Effector memory CD4-positive, alpha-beta T cell (primary cell): ENCODE results near the gene KLHL33.

Experiments used
- DNase-seq, 3 donors: peaks; one replicate each; pipeline ENCODE4 v3.0.0-alpha.2; 2020
- H3K27ac ChIP-seq: 2 replicates; pipeline ENCODE4 v1.7.0; 2013; ENCODE audit warnings: mild to moderate bottlenecking, low read length, moderate library complexity; ENCODE audit not compliant: insufficient read depth, poor library complexity, severe bottlenecking
- H3K27me3 ChIP-seq: replicated peaks from 2 replicates; pipeline ENCODE4 v1.7.0; 2013; ENCODE audit warnings: mild to moderate bottlenecking, low read length; ENCODE audit not compliant: insufficient read depth, control insufficient read depth, poor library complexity, severe bottlenecking
- H3K36me3 ChIP-seq: 2 replicates; pipeline ENCODE4 v1.7.0; 2013; ENCODE audit warnings: mild to moderate bottlenecking, low read length, moderate library complexity; ENCODE audit not compliant: control insufficient read depth, insufficient read depth
- H3K4me1 ChIP-seq: 2 replicates; pipeline ENCODE4 v1.7.0; 2013; ENCODE audit warnings: low read length, mild to moderate bottlenecking; ENCODE audit not compliant: control insufficient read depth, insufficient read depth, poor library complexity, severe bottlenecking
- H3K4me3 ChIP-seq: 2 replicates; pipeline ENCODE4 v1.7.0; 2013; ENCODE audit warnings: low read length, low read depth, mild to moderate bottlenecking; ENCODE audit not compliant: insufficient read depth, poor library complexity, severe bottlenecking
- H3K9me3 ChIP-seq: 2 replicates; pipeline ENCODE4 v1.7.0; 2013; ENCODE audit warnings: mild to moderate bottlenecking, low read length, moderate library complexity; ENCODE audit not compliant: control insufficient read depth

The KLHL33 gene

DNA sequence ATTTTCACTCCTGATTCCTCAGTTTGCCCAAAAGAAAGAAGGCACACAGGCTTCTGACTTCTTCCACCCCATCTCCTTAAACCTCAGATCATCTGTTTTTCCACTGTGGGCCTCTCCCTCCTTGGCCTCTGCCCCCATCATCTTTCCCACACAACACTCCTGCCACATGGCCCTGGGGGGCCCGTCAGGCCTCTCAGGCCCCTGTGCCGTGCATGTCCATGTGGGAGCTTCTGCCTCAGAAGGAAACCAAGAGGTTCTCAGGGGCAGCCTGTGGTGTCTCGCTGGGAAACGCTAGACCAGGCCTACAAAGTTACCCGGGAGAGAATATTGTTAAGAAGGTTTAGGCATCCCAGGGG lies 8.0 kb downstream of the KLHL33 start:
- H3K27ac ChIP-seq, result no peak overlapping the region
- H3K27me3 ChIP-seq, result no peaks in the 10 kb centered on the region
- no peaks in the 10 kb centered on the region for H3K36me3 ChIP-seq
- no peaks in the 10 kb centered on the region for H3K9me3 ChIP-seq
- H3K4me3 ChIP-seq, result no peak overlapping the region
- no peak for DNase-seq
- H3K4me1 ChIP-seq, result peaks cover 6% of the 10 kb centered on the region

DNA sequence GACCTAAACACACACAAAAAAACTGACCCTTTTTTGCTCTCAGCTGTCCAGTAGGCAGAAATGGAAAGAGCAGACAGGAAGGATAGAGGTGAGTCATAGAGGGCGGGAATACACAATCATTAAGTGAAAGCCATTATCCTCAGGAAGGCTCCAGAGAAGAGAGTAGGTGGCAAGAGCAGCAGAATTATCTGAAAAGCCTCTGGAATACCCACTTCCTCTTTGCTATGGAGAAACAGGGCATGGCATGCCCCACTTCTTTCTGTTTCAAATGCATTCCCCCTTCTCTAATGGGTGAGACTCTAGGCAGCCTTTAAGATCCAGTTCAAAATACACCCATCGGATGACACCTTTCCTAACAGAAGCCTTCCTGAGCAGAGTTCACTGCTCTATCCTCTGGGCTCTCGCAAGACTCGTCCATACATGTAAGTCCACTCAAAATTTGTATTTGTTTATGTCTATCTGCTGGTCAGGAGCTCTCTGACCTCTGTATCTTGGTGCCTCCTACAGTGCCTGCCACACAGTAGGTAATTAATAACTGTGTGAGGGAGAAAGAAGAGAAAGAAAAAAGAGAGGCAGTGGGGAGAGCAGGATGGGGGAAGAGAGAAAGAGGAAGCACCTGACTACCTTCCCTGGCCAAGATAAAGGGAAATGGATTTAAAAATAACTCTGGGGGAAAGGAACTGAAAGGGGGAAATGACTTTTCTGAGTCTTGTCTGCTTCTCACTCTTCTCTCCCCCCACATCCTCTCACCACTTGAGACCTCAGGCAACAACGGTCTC lies 8.5 kb downstream of the KLHL33 start:
- no peak for DNase-seq
- H3K27ac ChIP-seq, result no peak overlapping the region
- peaks cover 6% of the 10 kb centered on the region for H3K4me1 ChIP-seq
- H3K36me3 ChIP-seq, result no peaks in the 10 kb centered on the region
- no peak overlapping the region for H3K4me3 ChIP-seq
- H3K27me3 ChIP-seq, result no peaks in the 10 kb centered on the region
- no peaks in the 10 kb centered on the region for H3K9me3 ChIP-seq

GRCh38 chr14:20424851-20425250 lies 11.1 kb downstream of the KLHL33 start:
- H3K4me1 ChIP-seq, result peaks cover 6% of the 10 kb centered on the region
- H3K9me3 ChIP-seq, result no peaks in the 10 kb centered on the region
- no peak overlapping the region for H3K4me3 ChIP-seq
- no peak for DNase-seq
- H3K27ac ChIP-seq, result no peak overlapping the region
- no peaks in the 10 kb centered on the region for H3K27me3 ChIP-seq
- no peaks in the 10 kb centered on the region for H3K36me3 ChIP-seq

DNA sequence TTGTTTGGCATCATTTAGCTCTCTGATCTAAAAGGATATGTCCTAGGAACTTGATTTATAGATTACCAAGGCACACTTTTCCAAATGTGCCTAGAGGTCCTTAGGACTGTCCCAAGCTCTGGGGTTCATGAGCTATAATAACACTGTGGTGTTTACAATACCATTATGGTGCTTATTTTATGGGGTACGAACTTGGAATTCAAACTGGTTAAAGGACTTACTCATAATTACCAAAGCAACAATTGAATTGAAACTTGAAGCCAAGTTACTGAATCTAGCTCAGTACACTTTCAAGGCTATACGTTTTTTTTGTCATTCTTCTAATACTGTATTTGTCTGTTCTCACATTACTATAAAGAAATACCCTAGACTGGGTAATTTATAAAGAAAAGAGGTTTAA lies 13.1 kb downstream of the KLHL33 start:
- no peak for DNase-seq
- Histone ChIP-seq H3K27ac (no peak overlapping the region), H3K36me3 (no peaks in the 10 kb centered on the region), H3K4me3 (no peak overlapping the region), H3K4me1 (peaks cover under 1% of the 10 kb centered on the region), H3K9me3 (no peaks in the 10 kb centered on the region), H3K27me3 (no peaks in the 10 kb centered on the region)

- no peaks in the 10 kb centered on the region for H3K4me1 ChIP-seq
- no peak overlapping the region for H3K27ac ChIP-seq
- H3K4me3 ChIP-seq, result no peak overlapping the region
- no peak for DNase-seq
- no peaks in the 10 kb centered on the region for H3K9me3 ChIP-seq
- no peaks in the 10 kb centered on the region for H3K36me3 ChIP-seq
- H3K27me3 ChIP-seq, result no peaks in the 10 kb centered on the region
These were observed 14.7 kb downstream of the KLHL33 start for GRCh38 chr14:20421267-20421666.

DNA sequence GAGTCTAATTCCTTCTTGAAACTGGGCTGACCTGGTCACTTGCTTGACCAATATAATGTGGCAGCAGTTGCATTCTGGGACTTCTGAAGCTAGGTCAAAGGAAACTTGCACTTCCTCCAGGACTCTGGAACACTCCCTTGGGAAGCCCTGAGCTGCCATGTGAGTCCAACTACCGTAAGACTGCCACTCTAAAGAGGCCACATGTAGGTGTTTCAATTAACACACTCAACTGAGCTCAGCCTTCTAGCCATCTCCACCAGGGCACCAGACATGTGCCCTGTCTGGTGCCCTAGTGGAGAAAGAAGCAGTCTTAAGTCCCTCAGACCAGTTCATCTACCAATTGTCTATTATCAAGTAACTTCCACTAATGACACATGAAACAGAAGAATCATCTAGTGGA lies 16.5 kb downstream of the KLHL33 start:
- Histone ChIP-seq H3K9me3 (no peaks in the 10 kb centered on the region), H3K36me3 (no peaks in the 10 kb centered on the region), H3K27ac (no peak overlapping the region), H3K4me3 (no peak overlapping the region), H3K27me3 (no peaks in the 10 kb centered on the region), H3K4me1 (no peaks in the 10 kb centered on the region)
- no peak for DNase-seq

DNA sequence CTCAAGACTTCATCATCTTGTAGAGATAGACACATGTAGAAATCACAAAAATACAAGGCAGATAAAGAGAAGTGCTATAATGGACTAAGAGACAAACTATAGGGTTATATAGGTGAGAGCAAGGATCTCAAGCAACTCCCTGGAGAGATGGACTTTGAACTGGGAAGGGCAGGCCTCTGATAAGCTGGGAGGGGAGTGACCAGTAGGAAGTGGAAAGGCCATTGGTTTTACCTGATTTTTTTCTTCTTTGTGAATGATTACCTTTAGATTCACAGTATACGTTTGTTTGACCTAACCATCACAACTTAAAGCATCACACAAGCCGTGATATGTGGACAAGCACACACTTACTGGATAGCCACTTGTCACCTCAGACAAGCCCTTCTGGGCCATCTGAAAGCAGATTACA lies 17.5 kb downstream of the KLHL33 start:
- Histone ChIP-seq H3K27me3 (no peaks in the 10 kb centered on the region), H3K4me1 (no peaks in the 10 kb centered on the region), H3K4me3 (no peak overlapping the region), H3K9me3 (no peaks in the 10 kb centered on the region), H3K27ac (no peak overlapping the region), H3K36me3 (no peaks in the 10 kb centered on the region)
- DNase-seq, result no peak

GRCh38 chr14:20417250-20418186 lies 18.4 kb downstream of the KLHL33 start:
- Histone ChIP-seq H3K27ac (no peak overlapping the region), H3K36me3 (no peaks in the 10 kb centered on the region), H3K27me3 (no peaks in the 10 kb centered on the region), H3K4me1 (peaks cover 6% of the 10 kb centered on the region), H3K4me3 (no peak overlapping the region), H3K9me3 (no peaks in the 10 kb centered on the region)
- no peak for DNase-seq

DNA sequence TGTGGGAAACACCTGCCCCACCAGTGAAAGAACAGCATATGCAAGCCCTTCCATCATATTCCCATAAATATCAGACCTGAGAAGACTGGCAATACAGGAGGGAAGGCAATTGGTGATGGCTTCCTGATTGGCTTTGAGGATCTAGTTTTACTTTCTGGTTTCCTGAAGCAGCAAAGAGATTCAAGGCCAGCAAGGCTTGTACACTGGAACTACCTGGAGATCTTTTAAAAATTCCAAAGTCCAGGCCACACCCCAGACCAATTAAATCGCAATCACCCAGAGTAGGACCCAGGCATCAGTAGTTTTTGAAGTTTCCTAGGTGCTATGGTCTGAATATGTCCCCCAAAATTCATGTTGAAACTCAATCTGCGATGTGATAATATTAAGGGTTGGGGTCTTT lies 19.7 kb downstream of the KLHL33 start:
- no peak for DNase-seq
- no peak overlapping the region for H3K27ac ChIP-seq
- H3K36me3 ChIP-seq, result no peaks in the 10 kb centered on the region
- H3K9me3 ChIP-seq, result no peaks in the 10 kb centered on the region
- H3K27me3 ChIP-seq, result no peaks in the 10 kb centered on the region
- no peak overlapping the region for H3K4me3 ChIP-seq
- H3K4me1 ChIP-seq, result peaks cover 6% of the 10 kb centered on the region

GRCh38 chr14:20415782-20416206 lies 20.2 kb downstream of the KLHL33 start:
- peaks cover 6% of the 10 kb centered on the region for H3K4me1 ChIP-seq
- no peaks in the 10 kb centered on the region for H3K36me3 ChIP-seq
- no peak overlapping the region for H3K4me3 ChIP-seq
- no peak overlapping the region for H3K27ac ChIP-seq
- DNase-seq, result peak in 1 of 3 donors; percentile 6
- no peaks in the 10 kb centered on the region for H3K9me3 ChIP-seq
- H3K27me3 ChIP-seq, result no peaks in the 10 kb centered on the region
